Glutamatergic neuron (in vitro differentiated cells): ENCODE results near the gene KLHL7. TPM values are rescaled to one million over a fixed set of nuclear protein-coding genes. Genes with fewer than 3 reads are reported as not detected.

Experiments
- DNase-seq: peaks from one replicate; pipeline ENCODE4 v3.0.0; 2022
- H3K27ac Mint-ChIP-seq: one replicate; pipeline ENCODE4 v1.8.0; 2020; ENCODE audit warnings: mild to moderate bottlenecking, mixed read lengths, inconsistent platforms; ENCODE audit not compliant: unreplicated experiment
- H3K27me3 Mint-ChIP-seq: one replicate; pipeline ENCODE4 v1.8.0; 2020; ENCODE audit warnings: mild to moderate bottlenecking, moderate library complexity, mixed read lengths, inconsistent platforms; ENCODE audit not compliant: unreplicated experiment
- H3K36me3 Mint-ChIP-seq: one replicate; pipeline ENCODE4 v1.8.0; 2020; ENCODE audit warnings: mild to moderate bottlenecking, mixed read lengths, inconsistent platforms; ENCODE audit not compliant: unreplicated experiment
- H3K4me1 Mint-ChIP-seq: one replicate; pipeline ENCODE4 v1.8.0; 2020; ENCODE audit warnings: mild to moderate bottlenecking, low read depth, mixed read lengths, inconsistent platforms; ENCODE audit not compliant: unreplicated experiment
- H3K4me3 Mint-ChIP-seq: one replicate; pipeline ENCODE4 v1.8.0; 2020; ENCODE audit warnings: mild to moderate bottlenecking, mixed read lengths, inconsistent platforms; ENCODE audit not compliant: unreplicated experiment
- H3K9me3 Mint-ChIP-seq: one replicate; pipeline ENCODE4 v1.8.0; 2020; ENCODE audit warnings: mild to moderate bottlenecking, moderate library complexity, mixed read lengths, inconsistent platforms; ENCODE audit not compliant: unreplicated experiment
- CTCF ChIP-seq: fragments of 200-600 bp; sonication (generic); IDR thresholded peaks from one replicate; pipeline ENCODE4 v1.5.0; 2021; ENCODE audit not compliant: partially characterized antibody, unreplicated experiment
- total RNA-seq: library from RNA; stranded (reverse); fragmentation: NEBNext Ultra II Directional; extraction: Animal tissue kit (Norgen Biotek cat#: 25700); gene quantifications from one replicate; pipeline ENCODE4 v1.2.1, GENCODE V29; 2021; ENCODE audit not compliant: unreplicated experiment

Gene KLHL7
- total RNA-seq, 1 donor from 2014 or later = 86.7 TPM

- no peak for TF ChIP-seq CTCF
- Mint-ChIP-seq H3K27me3 (peaks cover 8% of the 10 kb centered on the region), H3K4me1 (peaks cover 29% of the 10 kb centered on the region), H3K4me3 (peak overlapping the region; percentile 97), H3K36me3 (peaks cover 10% of the 10 kb centered on the region), H3K27ac (peak overlapping the region; percentile 99), H3K9me3 (peaks cover 8% of the 10 kb centered on the region)
- no peak for DNase-seq
These were observed 1.5 kb downstream of the KLHL7 start for GRCh38 chr7:23106823-23107663.

- peaks cover 3% of the 10 kb centered on the region for H3K36me3 Mint-ChIP-seq
- H3K4me1 Mint-ChIP-seq = peaks cover 30% of the 10 kb centered on the region
- peaks cover 8% of the 10 kb centered on the region for H3K9me3 Mint-ChIP-seq
- H3K27ac Mint-ChIP-seq = peak overlapping the region; percentile 99
- no peak for TF ChIP-seq CTCF
- DNase-seq = no peak
- peak overlapping the region; percentile 97 for H3K4me3 Mint-ChIP-seq
- H3K27me3 Mint-ChIP-seq = peaks cover 8% of the 10 kb centered on the region
These were observed 2.2 kb downstream of the KLHL7 start for GRCh38 chr7:23107781-23108180.

GRCh38 chr7:23108995-23109394 is 3.4 kb downstream of the KLHL7 start:
- peaks cover 8% of the 10 kb centered on the region for H3K27me3 Mint-ChIP-seq
- H3K4me1 Mint-ChIP-seq = peaks cover 30% of the 10 kb centered on the region
- no peak for TF ChIP-seq CTCF
- H3K9me3 Mint-ChIP-seq = peaks cover 8% of the 10 kb centered on the region
- H3K36me3 Mint-ChIP-seq = no peaks in the 10 kb centered on the region
- no peak overlapping the region for H3K27ac Mint-ChIP-seq
- DNase-seq = no peak
- H3K4me3 Mint-ChIP-seq = peak overlapping the region; percentile 97

- no peak overlapping the region for H3K27ac Mint-ChIP-seq
- peaks cover 8% of the 10 kb centered on the region for H3K27me3 Mint-ChIP-seq
- no peak for TF ChIP-seq CTCF
- no peak for DNase-seq
- peaks cover 8% of the 10 kb centered on the region for H3K9me3 Mint-ChIP-seq
- H3K4me3 Mint-ChIP-seq = peak overlapping the region; percentile 97
- H3K4me1 Mint-ChIP-seq = peaks cover 30% of the 10 kb centered on the region
- H3K36me3 Mint-ChIP-seq = no peaks in the 10 kb centered on the region
These were observed 3.9 kb downstream of the KLHL7 start for GRCh38 chr7:23109470-23109869.

- peaks cover 28% of the 10 kb centered on the region for H3K4me1 Mint-ChIP-seq
- no peak overlapping the region for H3K27ac Mint-ChIP-seq
These were observed 9.3 kb downstream of the KLHL7 start for GRCh38 chr7:23114896-23115295.

More at GRCh38 chr7:23114896-23115295, 9.3 kb downstream of the KLHL7 start:
- Mint-ChIP-seq H3K9me3 (no peaks in the 10 kb centered on the region), H3K27me3 (no peaks in the 10 kb centered on the region), H3K4me3 (no peak overlapping the region), H3K36me3 (no peaks in the 10 kb centered on the region)
- no peak for TF ChIP-seq CTCF
- no peak for DNase-seq
